Measurements from ENCODE around the gene ALDOC.

The ALDOC gene

GRCh38 chr17:28548417-28549130 lies 28.1 kb downstream of the ALDOC start:
- H4K20me1 ChIP-seq (ENCODE audit: insufficient read depth, low read length) = no peaks in the 10 kb centered on the region
- H3K4me2 ChIP-seq (ENCODE audit: low read length) = peak overlapping the region; percentile 72
- no peaks in the 10 kb centered on the region for H3F3A ChIP-seq (ENCODE audit: insufficient read depth, low read length)
- no peak overlapping the region for H3K27ac ChIP-seq (ENCODE audit: low read depth, low read length, poor library complexity, severe bottlenecking)
- H2AFZ ChIP-seq (ENCODE audit: low read length) = no peak overlapping the region
- H3K4me3 ChIP-seq (ENCODE audit: low read depth, low read length, poor library complexity, severe bottlenecking) = no peak overlapping the region
- TF ChIP-seq EZH2 (IDR thresholded peaks at IDR 0.05; ENCODE audit: borderline replicate concordance, low read length) (no peak), CTCF (IDR thresholded peaks at IDR 0.05; ENCODE audit: low read length) (peak; percentile 15; the same call in 1 of the 2 replicates)
- no peaks in the 10 kb centered on the region for H3K79me2 ChIP-seq (ENCODE audit: insufficient read depth, low read length)
- no peaks in the 10 kb centered on the region for H3K27me3 ChIP-seq (ENCODE audit: insufficient read depth, low read length)
- no peaks in the 10 kb centered on the region for H3K9me2 ChIP-seq (ENCODE audit: low read depth, low read length)
- H3K9me3 ChIP-seq (ENCODE audit: low read length) = no peaks in the 10 kb centered on the region
- H3K4me1 ChIP-seq (ENCODE audit: insufficient read depth, low read length, severe bottlenecking) = peaks cover 15% of the 10 kb centered on the region
- H3K36me3 ChIP-seq (ENCODE audit: insufficient read depth, low read length) = peaks cover 5% of the 10 kb centered on the region; the same call in 1 of the 2 replicates
- H3K9ac ChIP-seq (ENCODE audit: low read length) = no peak overlapping the region

GRCh38 chr17:28547623-28548416 lies 28.9 kb downstream of the ALDOC start:
- H3F3A ChIP-seq (ENCODE audit: insufficient read depth, low read length) = no peaks in the 10 kb centered on the region
- peak overlapping the region; percentile 56 for H3K4me3 ChIP-seq (ENCODE audit: low read depth, low read length, poor library complexity, severe bottlenecking)
- peak overlapping the region; percentile 81; the same call in 1 of the 2 replicates for H2AFZ ChIP-seq (ENCODE audit: low read length)
- H3K9ac ChIP-seq (ENCODE audit: low read length) = peak overlapping the region; percentile 58
- no peaks in the 10 kb centered on the region for H3K27me3 ChIP-seq (ENCODE audit: insufficient read depth, low read length)
- H3K4me1 ChIP-seq (ENCODE audit: insufficient read depth, low read length, severe bottlenecking) = peaks cover 15% of the 10 kb centered on the region
- H3K9me2 ChIP-seq (ENCODE audit: low read depth, low read length) = no peaks in the 10 kb centered on the region
- no peaks in the 10 kb centered on the region for H3K79me2 ChIP-seq (ENCODE audit: insufficient read depth, low read length)
- no peaks in the 10 kb centered on the region for H3K36me3 ChIP-seq (ENCODE audit: insufficient read depth, low read length)
- H3K27ac ChIP-seq (ENCODE audit: low read depth, low read length, poor library complexity, severe bottlenecking) = peak overlapping the region; percentile 59
- peak overlapping the region; percentile 72 for H3K4me2 ChIP-seq (ENCODE audit: low read length)
- no peak for TF ChIP-seq EZH2 (IDR thresholded peaks at IDR 0.05; ENCODE audit: borderline replicate concordance, low read length)
- peak; percentile 99 for TF ChIP-seq CTCF (IDR thresholded peaks at IDR 0.05; ENCODE audit: low read length)
- no peaks in the 10 kb centered on the region for H3K9me3 ChIP-seq (ENCODE audit: low read length)
- H4K20me1 ChIP-seq (ENCODE audit: insufficient read depth, low read length) = no peaks in the 10 kb centered on the region

- Histone ChIP-seq H3F3A (ENCODE audit: insufficient read depth, low read length) (no peaks in the 10 kb centered on the region), H3K4me1 (ENCODE audit: insufficient read depth, low read length, severe bottlenecking) (peaks cover 15% of the 10 kb centered on the region), H3K9me2 (ENCODE audit: low read depth, low read length) (no peaks in the 10 kb centered on the region), H3K36me3 (ENCODE audit: insufficient read depth, low read length) (no peaks in the 10 kb centered on the region), H3K79me2 (ENCODE audit: insufficient read depth, low read length) (no peaks in the 10 kb centered on the region), H3K9ac (ENCODE audit: low read length) (peak overlapping the region; percentile 58; the same call in 1 of the 2 replicates), H3K4me2 (ENCODE audit: low read length) (peak overlapping the region; percentile 72), H3K27ac (ENCODE audit: low read depth, low read length, poor library complexity, severe bottlenecking) (peak overlapping the region; percentile 59), H2AFZ (ENCODE audit: low read length) (peak overlapping the region; percentile 81; the same call in 1 of the 2 replicates), H3K27me3 (ENCODE audit: insufficient read depth, low read length) (no peaks in the 10 kb centered on the region), H4K20me1 (ENCODE audit: insufficient read depth, low read length) (no peaks in the 10 kb centered on the region), H3K4me3 (ENCODE audit: low read depth, low read length, poor library complexity, severe bottlenecking) (peak overlapping the region; percentile 56), H3K9me3 (ENCODE audit: low read length) (no peaks in the 10 kb centered on the region)
- TF ChIP-seq EZH2 (IDR thresholded peaks at IDR 0.05; ENCODE audit: borderline replicate concordance, low read length) (no peak), CTCF (IDR thresholded peaks at IDR 0.05; ENCODE audit: low read length) (no peak)
These were observed 29.5 kb downstream of the ALDOC start for GRCh38 chr17:28547096-28547622.
